ENCODE data around the gene CSF2RB. TPM values are rescaled to one million over a fixed set of nuclear protein-coding genes. Genes with fewer than 3 reads are reported as not detected.

CSF2RB gene
- total and polyA plus RNA-seq, 2 experiments from 2014 or later: 0.60 TPM; not detected in 1

DNA sequence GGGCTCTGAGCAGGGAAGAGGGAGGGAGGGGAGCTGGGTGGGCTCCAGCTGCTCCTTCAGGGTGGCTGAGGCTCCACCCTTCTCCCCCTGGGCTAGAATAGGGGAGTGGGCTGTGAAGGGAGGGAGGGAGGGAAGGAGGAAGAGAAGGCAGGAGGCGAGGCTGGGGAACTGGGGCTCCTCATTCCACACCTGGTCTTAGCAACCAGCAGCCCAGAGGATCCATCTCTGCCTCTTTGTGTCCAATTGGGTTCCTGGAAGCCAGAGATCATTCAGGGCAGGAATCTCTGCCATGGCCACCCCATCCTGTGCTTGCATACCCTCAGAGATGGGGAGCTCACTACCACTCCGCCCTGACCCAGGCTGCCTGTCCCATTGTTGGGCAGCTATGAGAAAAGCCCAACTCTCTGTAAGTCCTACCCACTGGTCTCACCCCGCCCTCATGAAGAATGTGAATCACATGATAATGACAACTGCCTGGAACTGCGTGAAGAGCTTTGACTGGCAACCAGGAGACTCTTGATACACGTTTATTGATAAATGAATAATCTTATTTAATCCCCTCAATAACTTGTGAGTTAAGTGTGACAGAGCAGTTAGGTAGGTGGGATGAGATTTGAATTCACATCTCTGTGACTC is 44.8 kb upstream of the CSF2RB start:
- DNase-seq (ENCODE audit: low read depth in 1 of 2, low spot score in 1 of 2): no peak
- Histone ChIP-seq H3K9me3 (ENCODE audit: low read depth) (no peaks in the 10 kb centered on the region), H3K4me1 (ENCODE audit: low read depth) (no peaks in the 10 kb centered on the region), H3K27me3 (peaks cover 8% of the 10 kb centered on the region), H3K4me3 (no peak overlapping the region), H3K27ac (no peak overlapping the region), H3K36me3 (no peaks in the 10 kb centered on the region)
- TF ChIP-seq CTCF (IDR thresholded peaks at IDR 0.05; ENCODE audit: low read depth, low read length): no peak

DNA sequence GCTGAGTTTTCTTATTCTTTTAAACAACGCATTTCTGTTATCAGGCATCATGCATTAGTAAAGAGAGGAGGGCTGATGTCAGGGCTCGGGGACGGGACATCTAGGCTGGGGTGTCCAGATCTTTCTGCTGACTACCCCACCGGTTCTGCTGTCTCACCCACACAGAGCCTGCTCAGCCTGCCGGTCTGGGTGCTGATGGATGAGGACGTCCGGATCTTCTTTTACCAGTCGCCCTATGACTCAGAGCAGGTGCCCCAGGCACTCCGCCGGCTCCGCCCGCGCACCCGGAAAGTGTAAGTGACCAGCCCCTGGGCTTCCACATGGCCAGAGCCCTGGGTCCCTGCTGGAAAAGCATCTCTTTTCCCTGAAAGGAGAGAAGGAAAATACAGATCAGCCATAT is 43.2 kb upstream of the CSF2RB start:
- Histone ChIP-seq H3K27ac (no peak overlapping the region), H3K27me3 (peaks cover 8% of the 10 kb centered on the region), H3K4me3 (no peak overlapping the region), H3K36me3 (no peaks in the 10 kb centered on the region), H3K9me3 (ENCODE audit: low read depth) (no peaks in the 10 kb centered on the region), H3K4me1 (ENCODE audit: low read depth) (peaks cover 11% of the 10 kb centered on the region)
- DNase-seq (ENCODE audit: low read depth in 1 of 2, low spot score in 1 of 2): no peak
- no peak for TF ChIP-seq CTCF (IDR thresholded peaks at IDR 0.05; ENCODE audit: low read depth, low read length)

- Histone ChIP-seq H3K9me3 (ENCODE audit: low read depth) (no peaks in the 10 kb centered on the region), H3K36me3 (no peaks in the 10 kb centered on the region), H3K27ac (no peak overlapping the region), H3K4me1 (ENCODE audit: low read depth) (peaks cover 11% of the 10 kb centered on the region), H3K27me3 (peaks cover 8% of the 10 kb centered on the region), H3K4me3 (no peak overlapping the region)
- peak; percentile 5 for TF ChIP-seq CTCF (IDR thresholded peaks at IDR 0.05; ENCODE audit: low read depth, low read length)
- no peak for DNase-seq (ENCODE audit: low read depth in 1 of 2, low spot score in 1 of 2)
Observed at GRCh38 chr22:36871669-36872081, 41.8 kb upstream of the CSF2RB start.

GRCh38 chr22:36872084-36872483 is 41.3 kb upstream of the CSF2RB start:
- H3K9me3 ChIP-seq (ENCODE audit: low read depth): no peaks in the 10 kb centered on the region

DNA sequence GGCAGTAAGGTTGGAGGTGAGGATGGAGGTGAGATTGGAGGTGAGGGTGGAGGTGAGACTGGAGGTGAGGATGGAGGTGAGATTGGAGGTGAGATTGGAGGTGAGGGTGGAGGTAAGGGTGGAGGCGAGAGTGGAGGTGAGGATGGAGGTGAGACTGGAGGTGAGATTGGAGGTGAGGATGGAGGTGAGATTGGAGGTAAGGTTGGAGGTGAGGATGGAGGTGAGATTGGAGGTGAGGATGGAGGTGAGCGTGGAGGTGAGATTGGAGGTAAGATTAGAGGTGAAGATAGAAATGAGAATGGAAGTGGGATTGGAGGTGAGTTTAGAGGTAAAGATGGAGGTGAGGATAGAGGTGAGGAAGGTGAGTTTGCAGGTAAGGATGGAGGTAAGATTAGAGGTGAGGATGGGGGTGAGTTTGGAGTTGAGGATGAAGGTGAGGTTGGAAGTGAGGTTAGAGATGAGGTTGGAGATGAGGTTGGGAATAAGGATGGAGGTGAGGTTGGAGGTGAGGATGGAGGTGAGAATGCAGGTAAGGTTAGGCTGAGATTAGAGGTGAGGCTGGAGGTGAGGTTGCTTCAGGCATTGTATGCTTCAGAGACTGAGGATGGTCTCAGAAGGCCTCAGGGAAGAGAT is 40.4 kb upstream of the CSF2RB start:
- no peak for DNase-seq (ENCODE audit: low read depth in 1 of 2, low spot score in 1 of 2)
- no peaks in the 10 kb centered on the region for H3K36me3 ChIP-seq
- H3K9me3 ChIP-seq (ENCODE audit: low read depth): no peaks in the 10 kb centered on the region
- no peak overlapping the region for H3K4me3 ChIP-seq
- peaks cover 8% of the 10 kb centered on the region for H3K27me3 ChIP-seq
- H3K4me1 ChIP-seq (ENCODE audit: low read depth): peaks cover 11% of the 10 kb centered on the region
- no peak for TF ChIP-seq CTCF (IDR thresholded peaks at IDR 0.05; ENCODE audit: low read depth, low read length)
- H3K27ac ChIP-seq: no peak overlapping the region

More at GRCh38 chr22:36872084-36872483, 41.3 kb upstream of the CSF2RB start:
- no peak for TF ChIP-seq CTCF (IDR thresholded peaks at IDR 0.05; ENCODE audit: low read depth, low read length)
- no peak overlapping the region for H3K27ac ChIP-seq
- peaks cover 11% of the 10 kb centered on the region for H3K4me1 ChIP-seq (ENCODE audit: low read depth)
- no peaks in the 10 kb centered on the region for H3K36me3 ChIP-seq
- H3K27me3 ChIP-seq: peaks cover 8% of the 10 kb centered on the region
- no peak for DNase-seq (ENCODE audit: low read depth in 1 of 2, low spot score in 1 of 2)
- H3K4me3 ChIP-seq: no peak overlapping the region

Measured in cardiac muscle cell (in vitro differentiated cells and primary cell).